ENCODE data around the gene UST.

DNA sequence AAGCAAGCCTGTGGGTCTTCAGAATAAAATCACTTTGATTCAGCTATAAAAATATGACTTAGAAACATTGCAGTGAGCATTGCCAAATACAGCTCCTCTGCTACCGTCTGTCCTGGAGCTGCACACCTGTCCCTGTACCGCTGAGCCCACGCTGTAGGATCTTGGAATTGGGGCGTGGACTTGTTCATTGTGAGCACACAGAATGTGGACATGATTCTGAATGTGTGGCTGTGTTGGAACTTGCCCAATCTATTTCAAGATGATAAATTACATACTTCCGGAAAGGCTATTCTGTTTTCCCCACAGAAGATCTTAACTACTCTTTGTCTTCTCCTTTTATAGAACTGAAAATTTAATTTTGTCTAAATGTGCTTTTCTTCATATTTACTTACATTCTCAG, 107.3 kb downstream of the UST start:
- TF ChIP-seq CTCF (IDR thresholded peaks at IDR 0.05) (no peak), NR2C2 (CRISPR knock-in tag; IDR thresholded peaks at IDR 0.05) (no peak), FOXK1 (CRISPR knock-in tag; IDR thresholded peaks at IDR 0.05) (no peak), TCF7 (CRISPR knock-in tag; IDR thresholded peaks at IDR 0.05; ENCODE audit: low read depth) (no peak), NFATC4 (CRISPR knock-in tag; IDR thresholded peaks at IDR 0.05) (no peak)
- TF ChIP-seq, protein P1, sequence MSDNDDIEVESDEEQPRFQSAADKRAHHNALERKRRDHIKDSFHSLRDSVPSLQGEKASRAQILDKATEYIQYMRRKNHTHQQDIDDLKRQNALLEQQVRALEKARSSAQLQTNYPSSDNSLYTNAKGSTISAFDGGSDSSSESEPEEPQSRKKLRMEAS (CRISPR knock-in tag; IDR thresholded peaks at IDR 0.05) = no peak

Measured in WTC11 (cell line).